CD4-positive, alpha-beta memory T cell (primary cell): ENCODE results near the gene KRTAP10-9. TPM values are rescaled to one million over a fixed set of nuclear protein-coding genes. Genes with fewer than 3 reads are reported as not detected.
"Not testable (repeated sequence)": the region's sequence is repeated elsewhere in the genome, so short reads cannot be mapped to it uniquely, and the experiment has no call there.

Experiments
- CTCF ChIA-PET: fragments of 350-600 bp; sonication (Branson Sonifier 250); formaldehyde crosslinking; loops from one replicate; lab custom pipeline; 2021; ENCODE audit warnings: inconsistent platforms; ENCODE audit not compliant: partially characterized antibody; lab: Charles Lee
- POLR2A ChIA-PET: fragments of 350-600 bp; sonication (Branson Sonifier 250); formaldehyde crosslinking; loops from one replicate; lab custom pipeline; 2021; ENCODE audit not compliant: partially characterized antibody; lab: Charles Lee
- DNase-seq, 5 donors: peaks; one replicate each; pipeline versions ENCODE4 v3.0.0 to v3.0.0-alpha.2; 2020 to 2022; ENCODE audit warnings: mixed read lengths in 1 of 5
- H3K27ac ChIP-seq: one replicate; pipeline ENCODE4 v1.7.0; 2013; ENCODE audit warnings: low read depth, low read length
- H3K27me3 ChIP-seq: 2 replicates; pipeline ENCODE4 v1.7.0; 2013; ENCODE audit warnings: mild to moderate bottlenecking, low read length, moderate library complexity; ENCODE audit not compliant: insufficient read depth
- H3K36me3 ChIP-seq: 2 replicates; pipeline ENCODE4 v1.7.0; 2013; ENCODE audit warnings: mild to moderate bottlenecking, low read length, moderate library complexity; ENCODE audit not compliant: insufficient read depth
- H3K4me1 ChIP-seq: 2 replicates; pipeline ENCODE4 v1.7.0; 2013; ENCODE audit warnings: mild to moderate bottlenecking, low read length, moderate library complexity; ENCODE audit not compliant: insufficient read depth
- H3K4me3 ChIP-seq, 2 donors: one replicate each; pipeline ENCODE4 v1.7.0; 2013; ENCODE audit warnings: low read length in 2 of 2, mild to moderate bottlenecking in 1 of 2
- H3K9me3 ChIP-seq, 2 donors: one replicate each; pipeline ENCODE4 v1.7.0; 2013; ENCODE audit warnings: low read length in 2 of 2, control low read depth in 1 of 2; ENCODE audit not compliant: control insufficient read depth in 1 of 2
- H3K27ac Mint-ChIP-seq, 7 donors: one replicate each; pipeline ENCODE4 v1.8.0; 2020 to 2021; ENCODE audit warnings: mixed read lengths in 7 of 7, mild to moderate bottlenecking in 6 of 7, inconsistent platforms in 3 of 7, moderate library complexity in 3 of 7
- H3K27me3 Mint-ChIP-seq, 2 donors: one replicate each; pipeline ENCODE4 v1.8.0; 2020 to 2021; ENCODE audit warnings: mixed read lengths in 2 of 2
- H3K36me3 Mint-ChIP-seq, 2 donors: one replicate each; pipeline ENCODE4 v1.8.0; 2020 to 2021; ENCODE audit warnings: mixed read lengths in 2 of 2, inconsistent platforms in 1 of 2, mild to moderate bottlenecking in 1 of 2
- H3K4me1 Mint-ChIP-seq, 4 donors: one replicate each; pipeline ENCODE4 v1.8.0; 2020 to 2021; ENCODE audit warnings: mixed read lengths in 4 of 4, mild to moderate bottlenecking in 1 of 4
- H3K4me3 Mint-ChIP-seq, 8 donors: one replicate each; pipeline ENCODE4 v1.8.0; 2020 to 2021; ENCODE audit warnings: mixed read lengths in 8 of 8, mild to moderate bottlenecking in 7 of 8, moderate library complexity in 6 of 8, inconsistent platforms in 3 of 8
- H3K9me3 Mint-ChIP-seq, 8 donors: one replicate each; pipeline ENCODE4 v1.8.0; 2020 to 2021; ENCODE audit warnings: mixed read lengths in 8 of 8, mild to moderate bottlenecking in 5 of 8, inconsistent platforms in 3 of 8, moderate library complexity in 1 of 8
- intact Hi-C: fragments of 100-400 bp; cut with micrococcal nuclease; formaldehyde crosslinking; loops from one replicate; pipeline ENCODE4 v1.15.1; 2023
- polyA plus RNA-seq, 2 donors: library from polyadenylated mRNA; unstranded; fragments of 300-500 nt; fragmentation: Illumina TruSeq; gene quantifications; one replicate each; pipeline ENCODE4 v1.2.3, GENCODE V29; 2021
- total RNA-seq, 2 experiments: library from RNA; stranded (reverse); gene quantifications; one replicate each; pipeline ENCODE4 v1.2.3, GENCODE V29; 2021

Gene KRTAP10-9
- total and polyA plus RNA-seq, 4 experiments from 2014 or later = not detected

DNA sequence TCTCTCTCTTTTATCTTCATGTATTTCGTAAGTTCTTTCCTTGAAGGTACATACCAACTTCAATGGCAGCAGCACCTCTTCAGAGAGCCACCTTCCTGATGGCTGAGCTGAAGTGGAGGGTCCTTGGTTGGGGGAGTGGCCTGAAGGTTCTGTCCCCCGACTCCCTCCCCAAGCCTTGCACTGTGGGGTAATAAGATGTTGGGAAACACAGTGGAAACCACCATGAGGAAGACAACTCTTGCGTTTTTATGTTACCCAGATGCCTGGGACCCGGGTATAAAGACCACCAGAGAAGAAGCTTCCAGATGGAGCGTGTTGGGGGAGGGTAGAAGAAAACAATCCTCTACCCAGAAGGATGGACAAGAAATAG is 31.6 kb downstream of the KRTAP10-9 start:
- H3K4me1 Mint-ChIP-seq = peaks cover 52 to 72% (median 62%) of the 10 kb centered on the region in 4 donors
- H3K4me1 ChIP-seq = peaks cover 63% of the 10 kb centered on the region
- POLR2A ChIA-PET = interaction anchor here (0.6 to 2.6 kb wide), 21 partner anchors 10 to 269 kb away, joined by 3 to 89 read pairs (median 7); partner anchors contain the start of genes KRTAP12-1 and PTTG1IP
- H3K27ac Mint-ChIP-seq = peak overlapping the region; percentile 94 to 99 (median 98)
- CTCF ChIA-PET = interaction anchor here (1.3 to 2.5 kb wide), 10 partner anchors 10 to 148 kb away, joined by 3 to 22 read pairs (median 5); partner anchors contain the start of gene UBE2G2
- peak overlapping the region; percentile 64 for H3K27ac ChIP-seq
- DNase-seq = no peak
- H3K9me3 Mint-ChIP-seq = peaks cover 2 to 41% (median 29%) of the 10 kb centered on the region in 8 donors
- no peaks in the 10 kb centered on the region for H3K36me3 ChIP-seq
- H3K4me3 Mint-ChIP-seq = peak overlapping the region; percentile 26 to 83 (median 78)
- H3K4me3 ChIP-seq = peak overlapping the region in 1 of 2 donors; percentile 7
- intact Hi-C loops = loop anchor here (2.0 kb wide), 1 partner anchor 76 kb away; no protein-coding TSS in a partner anchor
- H3K27me3 Mint-ChIP-seq = no peaks in the 10 kb centered on the region
- H3K9me3 ChIP-seq = peaks cover 3 to 4% of the 10 kb centered on the region in 2 donors
- H3K36me3 Mint-ChIP-seq = peaks cover 17 to 20% of the 10 kb centered on the region in 2 donors
- no peaks in the 10 kb centered on the region for H3K27me3 ChIP-seq

DNA sequence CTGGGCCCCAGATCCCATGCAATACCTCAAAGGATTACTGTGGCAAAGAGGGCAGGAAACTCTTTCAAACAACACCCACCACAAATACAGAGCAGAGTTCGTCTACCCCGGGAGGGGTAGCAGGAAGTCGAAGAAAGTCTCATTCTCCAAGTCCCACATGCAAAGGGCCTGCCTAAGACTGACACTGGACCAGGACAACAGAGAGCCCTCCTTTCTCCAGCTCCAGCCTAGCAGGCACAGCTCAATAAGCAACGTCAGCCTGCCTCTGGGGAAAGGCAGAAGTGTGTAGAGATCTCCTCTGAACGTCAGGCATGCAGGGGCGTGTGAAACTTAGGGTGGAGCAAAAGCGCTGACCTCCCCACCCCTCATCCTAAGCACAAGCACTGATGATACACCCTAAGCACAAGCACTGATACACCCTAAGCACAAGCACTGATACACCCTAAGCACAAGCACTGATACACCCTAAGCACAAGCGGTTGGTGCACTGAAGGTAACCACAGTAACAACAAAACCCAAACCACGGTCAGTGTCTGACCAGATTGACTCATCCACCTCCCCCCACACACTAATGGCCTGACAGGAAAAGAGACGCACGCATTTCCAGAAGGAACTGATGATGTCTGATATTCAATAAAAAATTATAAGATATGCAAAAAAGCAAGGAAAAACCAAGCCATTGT is 32.2 kb downstream of the KRTAP10-9 start:
- Mint-ChIP-seq H3K27ac (peak overlapping the region; percentile 94 to 99 (median 98)), H3K4me3 (peak overlapping the region; percentile 36 to 83 (median 76)), H3K36me3 (peaks cover 15 to 20% of the 10 kb centered on the region in 2 donors), H3K9me3 (peaks cover 2 to 41% (median 29%) of the 10 kb centered on the region in 8 donors), H3K4me1 (peaks cover 46 to 67% (median 56%) of the 10 kb centered on the region in 4 donors), H3K27me3 (no peaks in the 10 kb centered on the region)
- Histone ChIP-seq H3K27ac (peak overlapping the region; percentile 64), H3K36me3 (no peaks in the 10 kb centered on the region), H3K27me3 (no peaks in the 10 kb centered on the region), H3K4me3 (no peak overlapping the region), H3K4me1 (peaks cover 58% of the 10 kb centered on the region), H3K9me3 (peaks cover 3 to 4% of the 10 kb centered on the region in 2 donors)
- intact Hi-C loops = loop anchor here (2.0 kb wide), 1 partner anchor 76 kb away; no protein-coding TSS in a partner anchor
- POLR2A ChIA-PET = interaction anchor here (1.0 to 2.6 kb wide), 14 partner anchors 10 to 268 kb away, joined by 3 to 89 read pairs (median 10); partner anchors contain the start of gene PTTG1IP
- DNase-seq = peak in 4 of 5 donors; percentile 40 to 55 (median 52)
- CTCF ChIA-PET = interaction anchor here (1.1 to 2.5 kb wide), 4 partner anchors 12 to 83 kb away, joined by 3 to 22 read pairs (median 4); no protein-coding TSS in a partner anchor

DNA sequence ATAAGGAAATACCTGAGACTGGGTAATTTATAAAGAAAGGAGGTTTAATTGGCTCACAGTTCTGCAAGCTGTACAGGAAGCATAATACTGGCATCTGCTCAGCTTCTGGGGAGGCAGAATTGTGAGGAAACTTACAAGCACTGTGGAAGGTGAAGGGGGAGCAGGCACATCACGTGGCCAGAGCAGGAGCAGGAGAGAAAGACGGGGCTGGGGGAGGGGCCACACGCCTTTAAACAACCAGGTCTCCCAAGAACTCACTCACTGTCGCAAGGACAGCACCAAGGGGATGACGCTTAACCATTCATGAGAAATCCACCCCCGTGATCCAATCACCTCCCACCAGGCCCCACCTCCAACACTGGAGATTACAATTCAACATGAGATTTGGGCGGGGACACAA is 34.7 kb downstream of the KRTAP10-9 start:
- intact Hi-C loops, H3K27ac ChIP-seq, CTCF ChIA-PET, H3K27me3 Mint-ChIP-seq, POLR2A ChIA-PET, H3K4me3 Mint-ChIP-seq, H3K27me3 ChIP-seq, DNase-seq, H3K9me3 ChIP-seq, H3K36me3 ChIP-seq, H3K4me3 ChIP-seq: not testable (repeated sequence)
- peaks cover 9 to 15% of the 10 kb centered on the region in 2 donors for H3K36me3 Mint-ChIP-seq
- peaks cover 33 to 46% (median 41%) of the 10 kb centered on the region in 4 donors for H3K4me1 Mint-ChIP-seq
- H3K27ac Mint-ChIP-seq = peak overlapping the region in 2 of 7 donors; percentile 23 to 72
- peaks cover 2 to 26% (median 21%) of the 10 kb centered on the region in 8 donors for H3K9me3 Mint-ChIP-seq
- peaks cover 33% of the 10 kb centered on the region for H3K4me1 ChIP-seq

DNA sequence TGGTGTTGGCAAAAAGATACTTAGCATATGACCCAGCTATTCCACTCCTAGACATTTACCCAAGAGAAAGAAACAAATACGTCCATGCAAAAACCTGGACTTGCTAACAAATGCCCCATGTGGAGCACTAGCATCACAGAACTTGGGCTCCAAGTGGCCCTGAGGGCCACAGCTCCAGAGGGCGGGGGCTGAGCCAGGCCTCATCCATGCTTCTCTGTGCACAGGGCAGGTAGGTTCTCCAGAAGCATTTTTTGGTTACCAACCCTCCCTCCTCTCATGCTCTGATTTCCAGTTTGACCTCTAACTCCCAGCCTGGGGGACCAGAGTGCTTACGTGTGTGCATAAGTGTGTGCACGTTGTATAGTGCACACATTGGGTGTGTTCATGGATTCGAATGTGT is 37.8 kb downstream of the KRTAP10-9 start:
- Histone ChIP-seq H3K27ac (no peak overlapping the region), H3K4me3 (no peak overlapping the region), H3K9me3 (no peaks in the 10 kb centered on the region), H3K36me3 (no peaks in the 10 kb centered on the region), H3K27me3 (no peaks in the 10 kb centered on the region), H3K4me1 (peaks cover 4% of the 10 kb centered on the region)
- CTCF ChIA-PET = interaction anchor here (1.0 kb wide), 1 partner anchor 9 kb away, joined by 3 read pairs; no protein-coding TSS in a partner anchor
- H3K36me3 Mint-ChIP-seq = peaks cover 0 to 6% of the 10 kb centered on the region in 2 donors
- no peak for DNase-seq
- intact Hi-C loops = no loop called here
- H3K9me3 Mint-ChIP-seq = peaks cover 0 to 29% (median 13%) of the 10 kb centered on the region in 8 donors
- peaks cover 3 to 14% (median 9%) of the 10 kb centered on the region in 4 donors for H3K4me1 Mint-ChIP-seq
- no peak overlapping the region for H3K27ac Mint-ChIP-seq
- H3K27me3 Mint-ChIP-seq = no peaks in the 10 kb centered on the region
- H3K4me3 Mint-ChIP-seq = no peak overlapping the region
- POLR2A ChIA-PET = interaction anchor here (1.2 kb wide), 1 partner anchor 8 kb away, joined by 3 read pairs; no protein-coding TSS in a partner anchor

DNA sequence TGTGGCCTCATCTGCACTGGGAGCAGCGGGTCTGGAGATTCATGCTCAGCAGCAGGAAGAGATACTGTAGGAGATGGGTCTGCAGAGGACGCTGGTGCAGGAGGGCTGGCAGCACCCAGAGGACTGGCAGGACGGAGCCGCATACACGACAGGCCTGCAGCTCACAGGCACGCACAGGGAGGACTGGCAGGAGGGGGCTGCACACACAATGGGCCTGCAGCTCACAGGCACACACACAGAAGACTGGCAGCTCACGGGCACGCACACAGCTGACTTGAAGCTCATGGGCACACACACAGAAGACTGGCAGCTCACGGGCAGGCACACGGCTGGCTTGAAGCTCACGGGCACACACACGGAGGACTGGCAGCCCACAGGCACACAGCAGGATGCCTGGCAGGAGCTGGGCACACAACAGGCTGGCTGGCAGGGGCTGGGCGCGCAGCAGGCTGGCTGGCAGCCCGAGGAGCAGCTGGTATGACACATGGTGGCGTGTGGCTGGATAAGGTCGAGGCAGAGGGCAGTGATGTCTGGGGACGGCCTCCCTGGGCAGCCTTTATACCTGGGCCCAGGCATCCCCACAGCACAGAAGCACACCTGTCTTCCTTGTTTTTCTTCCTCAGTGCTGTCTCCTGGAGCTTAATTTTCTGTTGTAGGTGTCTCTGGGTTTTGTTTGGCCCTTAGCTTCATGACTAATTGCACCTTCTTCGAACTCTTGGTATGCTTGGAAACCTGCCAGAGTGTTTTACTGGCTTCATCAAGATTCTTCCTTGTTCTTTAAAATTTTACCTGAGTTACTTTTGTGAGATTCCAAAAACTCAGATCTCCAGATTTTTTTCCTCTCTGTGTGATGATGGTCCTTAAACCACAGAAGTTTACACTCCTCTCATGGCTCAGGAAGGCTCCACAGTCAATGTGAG is 39.8 kb downstream of the KRTAP10-9 start, which contains the start of gene KRTAP12-2:
KRTAP12-2 (minus strand) TSS at position 527 of the 920 bp plus-strand sequence; CDS start at position 486, 41 bp downstream.
- POLR2A ChIA-PET = interaction anchor here (0.9 to 1.9 kb wide), 2 partner anchors 9 to 47 kb away, joined by 5 read pairs; partner anchors contain the start of gene KRTAP12-3
- CTCF ChIA-PET = no interaction called here
- H3K4me3 Mint-ChIP-seq = peak within 1 kb of the TSS in 1 of 8 donors; percentile 7
- Histone ChIP-seq H3K4me1 (no peaks in the 10 kb centered on the region), H3K36me3 (no peaks in the 10 kb centered on the region), H3K4me3 (no peak within 1 kb of the TSS), H3K27ac (no peak within 1 kb of the TSS), H3K27me3 (no peaks in the 10 kb centered on the region), H3K9me3 (no peaks in the 10 kb centered on the region)
- peaks cover 0 to 3% of the 10 kb centered on the region in 2 donors for H3K36me3 Mint-ChIP-seq
- no peak for DNase-seq
- intact Hi-C loops = no loop called here
- peaks cover 0 to 32% (median 16%) of the 10 kb centered on the region in 8 donors for H3K9me3 Mint-ChIP-seq
- H3K27ac Mint-ChIP-seq = peak within 1 kb of the TSS in 2 of 7 donors; percentile 36 to 37
- H3K4me1 Mint-ChIP-seq = peaks cover 0 to 5% (median under 1%) of the 10 kb centered on the region in 4 donors
- no peaks in the 10 kb centered on the region for H3K27me3 Mint-ChIP-seq

DNA sequence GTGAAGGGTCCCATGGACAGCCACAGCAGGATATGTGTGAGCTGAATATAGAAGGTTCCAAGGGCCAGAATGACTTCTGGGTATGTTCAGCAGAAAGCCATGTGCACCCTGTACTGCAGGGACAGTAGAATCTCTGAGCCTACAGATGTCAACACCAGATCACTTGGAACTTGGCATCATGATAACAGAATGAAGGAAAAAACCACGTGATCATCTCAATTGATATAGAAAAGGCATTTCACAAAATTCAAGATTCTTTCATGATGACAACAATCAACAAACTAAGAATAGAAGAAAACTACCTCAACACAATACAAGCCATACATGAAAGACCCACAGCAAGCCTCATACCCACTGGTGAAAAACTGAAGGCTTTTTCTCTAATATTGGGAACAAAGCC is 40.7 kb downstream of the KRTAP10-9 start:
- Mint-ChIP-seq H3K36me3 (peaks cover 3 to 6% of the 10 kb centered on the region in 2 donors), H3K4me3 (no peak overlapping the region), H3K27ac (no peak overlapping the region), H3K27me3 (no peaks in the 10 kb centered on the region), H3K9me3 (peaks cover 0 to 37% (median 21%) of the 10 kb centered on the region in 8 donors), H3K4me1 (peaks cover 0 to 4% (median 0%) of the 10 kb centered on the region in 4 donors)
- H3K9me3 ChIP-seq = no peaks in the 10 kb centered on the region
- no peak overlapping the region for H3K27ac ChIP-seq
- no peak for DNase-seq
- no peaks in the 10 kb centered on the region for H3K27me3 ChIP-seq
- no peak overlapping the region for H3K4me3 ChIP-seq
- H3K36me3 ChIP-seq = no peaks in the 10 kb centered on the region
- H3K4me1 ChIP-seq = no peaks in the 10 kb centered on the region
- CTCF ChIA-PET = interaction anchor here (0.5 to 0.9 kb wide), 2 partner anchors 22 to 157 kb away, joined by 3 read pairs; no protein-coding TSS in a partner anchor
- POLR2A ChIA-PET = interaction anchor here (0.9 to 1.9 kb wide), 2 partner anchors 10 to 48 kb away, joined by 5 read pairs; partner anchors contain the start of gene KRTAP12-3
- intact Hi-C loops = no loop called here
